NCI-H187 (cell line): ENCODE data around the gene BCL2.
A peak's percentile ranks its signal among the peaks of the same experiment; 100 is the strongest.

Experiments
- DNase-seq, 2 experiments: peaks; one replicate each; lab custom pipeline; 2025; lab: John Stamatoyannopoulos, UW

The BCL2 gene

GRCh38 chr18:63286926-63287325 lies 32.6 kb downstream of the BCL2 start:
- DNase-seq, result no peak

GRCh38 chr18:63284827-63285733 lies 34.5 kb downstream of the BCL2 start:
- no peak for DNase-seq

GRCh38 chr18:63284173-63284799 lies 35.3 kb downstream of the BCL2 start:
- DNase-seq, result no peak

- no peak for DNase-seq
Measured at GRCh38 chr18:63283305-63284094, 36.1 kb downstream of the BCL2 start.

GRCh38 chr18:63282793-63283192 lies 36.8 kb downstream of the BCL2 start:
- DNase-seq, result no peak

GRCh38 chr18:63273222-63273927 lies 46.2 kb downstream of the BCL2 start:
- no peak for DNase-seq

- DNase-seq, result no peak
Measured at GRCh38 chr18:63272638-63273037, 46.9 kb downstream of the BCL2 start.

GRCh38 chr18:63271881-63272299 lies 47.7 kb downstream of the BCL2 start:
- no peak for DNase-seq

- DNase-seq, result no peak
Measured at GRCh38 chr18:63271148-63271547, 48.4 kb downstream of the BCL2 start.

- peak in 1 of 2 experiments; percentile 25 for DNase-seq
Measured at GRCh38 chr18:63267975-63268721, 51.4 kb downstream of the BCL2 start.

GRCh38 chr18:63266888-63267790 lies 52.4 kb downstream of the BCL2 start:
- DNase-seq, result no peak

- no peak for DNase-seq
Measured at GRCh38 chr18:63265326-63265725, 54.2 kb downstream of the BCL2 start.

GRCh38 chr18:63264871-63265270 lies 54.7 kb downstream of the BCL2 start:
- peak; percentile 67 to 79 for DNase-seq

- DNase-seq, result no peak
Measured at GRCh38 chr18:63263444-63263843, 56.1 kb downstream of the BCL2 start.

GRCh38 chr18:63262369-63263335 lies 56.9 kb downstream of the BCL2 start:
- no peak for DNase-seq

GRCh38 chr18:63261029-63261428 lies 58.5 kb downstream of the BCL2 start:
- no peak for DNase-seq

GRCh38 chr18:63260380-63260754 lies 59.2 kb downstream of the BCL2 start:
- no peak for DNase-seq

- DNase-seq, result no peak
Measured at GRCh38 chr18:63259567-63260379, 59.8 kb downstream of the BCL2 start.
